ENCODE measurements around the gene IFITM2. TPM values are rescaled to one million over a fixed set of nuclear protein-coding genes. Genes with fewer than 3 reads are reported as not detected.
"Not testable (repeated sequence)": the region's sequence is repeated elsewhere in the genome, so short reads cannot be mapped to it uniquely, and the experiment has no call there.

IFITM2 gene
- total and polyA plus RNA-seq, 2 experiments from 2014 or later = 59.2 to 504 TPM

DNA sequence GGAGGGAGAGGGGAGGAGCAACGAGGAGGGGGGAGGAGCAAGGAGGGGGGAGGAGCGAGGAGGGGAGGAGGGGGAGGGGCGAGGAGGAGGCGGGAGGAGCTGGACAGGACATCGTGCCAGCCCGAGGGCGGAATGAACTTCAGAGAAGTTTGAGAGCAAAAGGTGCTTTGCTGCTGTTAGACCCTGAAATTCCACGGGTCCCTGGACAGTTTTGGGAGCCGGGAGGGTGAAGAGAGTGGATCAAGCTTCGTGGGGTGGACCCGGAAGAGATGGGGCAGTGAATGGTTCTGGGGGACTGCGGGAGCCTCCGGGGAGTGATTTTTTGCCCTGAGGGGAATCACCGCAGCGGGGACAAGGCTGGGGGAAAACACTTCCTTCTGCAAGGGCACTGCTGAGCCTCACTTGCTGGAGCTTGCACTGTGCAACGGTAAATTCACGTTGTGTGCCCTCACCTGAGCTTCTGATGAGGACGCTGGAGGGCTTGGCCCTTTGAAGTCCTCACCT lies 40.1 kb upstream of the IFITM2 start:
- no peak overlapping the region for H2AFZ ChIP-seq
- H3K4me3 ChIP-seq = no peak overlapping the region
- H3K36me3 ChIP-seq (replicated peaks; ENCODE audit: insufficient read depth, low read depth) = no peaks in the 10 kb centered on the region
- TF ChIP-seq EZH2phosphoT487 (IDR thresholded peaks at IDR 0.05; ENCODE audit: low read depth, severe bottlenecking, unreplicated experiment) = no peak
- TF ChIP-seq CTCF (IDR thresholded peaks at IDR 0.05; ENCODE audit: poor library complexity) = no peak
- TF ChIP-seq EZH2 (IDR thresholded peaks at IDR 0.05; ENCODE audit: borderline replicate concordance) = no peak
- no peaks in the 10 kb centered on the region for H3K9me2 ChIP-seq (replicated peaks; ENCODE audit: insufficient read depth)
- H3K9me3 ChIP-seq (ENCODE audit: low read depth) = no peaks in the 10 kb centered on the region
- peaks cover 7% of the 10 kb centered on the region for H3K4me1 ChIP-seq (ENCODE audit: insufficient read depth)
- no peak overlapping the region for H3K4me2 ChIP-seq
- 83% methylated on average over 8 of the region's 18 CpGs for WGBS (ENCODE audit: low lambda C conversion rate, missing lambda C conversion rate)
- H3K79me2 ChIP-seq = no peaks in the 10 kb centered on the region
- no peak overlapping the region for H3K27ac ChIP-seq
- no peak for DNase-seq (ENCODE audit: low spot score)
- H3K27me3 ChIP-seq = no peaks in the 10 kb centered on the region
- H4K20me1 ChIP-seq (ENCODE audit: insufficient read depth, poor library complexity, severe bottlenecking) = no peaks in the 10 kb centered on the region

DNA sequence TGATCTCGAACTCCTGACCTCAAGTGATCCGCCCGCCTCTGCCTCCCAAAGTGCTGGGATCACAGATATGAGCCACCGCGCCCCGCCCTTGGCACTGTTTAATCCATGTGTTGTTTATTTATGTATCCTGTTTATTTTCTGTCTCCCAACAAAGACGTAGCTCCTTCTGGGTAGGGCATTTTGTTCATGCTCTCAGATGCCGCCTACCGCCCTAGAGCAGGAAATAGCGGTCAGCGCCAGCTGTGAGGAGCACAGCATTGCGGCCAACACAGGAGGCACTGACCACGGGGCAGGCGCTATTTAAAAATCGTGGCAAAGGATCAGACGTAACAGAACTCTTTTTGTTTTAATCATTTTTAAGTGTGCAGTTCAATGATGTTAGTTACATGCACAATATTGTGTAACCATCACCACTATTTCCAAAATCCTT lies 38.9 kb upstream of the IFITM2 start:
- not testable (repeated sequence) for H3K36me3 ChIP-seq (replicated peaks; ENCODE audit: insufficient read depth, low read depth); H2AFZ ChIP-seq; H3K4me2 ChIP-seq; H3K79me2 ChIP-seq; H3K9me3 ChIP-seq (ENCODE audit: low read depth); H3K9me2 ChIP-seq (replicated peaks; ENCODE audit: insufficient read depth); H3K27ac ChIP-seq; H3K4me3 ChIP-seq; H4K20me1 ChIP-seq (ENCODE audit: insufficient read depth, poor library complexity, severe bottlenecking); H3K4me1 ChIP-seq (ENCODE audit: insufficient read depth); H3K27me3 ChIP-seq
- peak; percentile 3 for DNase-seq (ENCODE audit: low spot score)
- 82% methylated on average over 16 of the region's 16 CpGs for WGBS (ENCODE audit: low lambda C conversion rate, missing lambda C conversion rate)

- Histone ChIP-seq H3K27ac (no peak overlapping the region), H2AFZ (no peak overlapping the region), H3K9me2 (replicated peaks; ENCODE audit: insufficient read depth) (no peaks in the 10 kb centered on the region), H3K4me1 (ENCODE audit: insufficient read depth) (peaks cover 7% of the 10 kb centered on the region), H3K36me3 (replicated peaks; ENCODE audit: insufficient read depth, low read depth) (no peaks in the 10 kb centered on the region), H3K4me3 (no peak overlapping the region), H3K27me3 (no peaks in the 10 kb centered on the region), H3K4me2 (no peak overlapping the region), H3K79me2 (no peaks in the 10 kb centered on the region), H4K20me1 (ENCODE audit: insufficient read depth, poor library complexity, severe bottlenecking) (no peaks in the 10 kb centered on the region), H3K9me3 (ENCODE audit: low read depth) (no peaks in the 10 kb centered on the region)
- no peak for DNase-seq (ENCODE audit: low spot score)
- WGBS (ENCODE audit: low lambda C conversion rate, missing lambda C conversion rate) = 75% methylated on average over 21 of the region's 21 CpGs
- TF ChIP-seq EZH2phosphoT487 (IDR thresholded peaks at IDR 0.05; ENCODE audit: low read depth, severe bottlenecking, unreplicated experiment) (no peak), EZH2 (IDR thresholded peaks at IDR 0.05; ENCODE audit: borderline replicate concordance) (no peak), CTCF (IDR thresholded peaks at IDR 0.05; ENCODE audit: poor library complexity) (no peak)
These were observed 38.3 kb upstream of the IFITM2 start for GRCh38 chr11:269146-269890.

DNA sequence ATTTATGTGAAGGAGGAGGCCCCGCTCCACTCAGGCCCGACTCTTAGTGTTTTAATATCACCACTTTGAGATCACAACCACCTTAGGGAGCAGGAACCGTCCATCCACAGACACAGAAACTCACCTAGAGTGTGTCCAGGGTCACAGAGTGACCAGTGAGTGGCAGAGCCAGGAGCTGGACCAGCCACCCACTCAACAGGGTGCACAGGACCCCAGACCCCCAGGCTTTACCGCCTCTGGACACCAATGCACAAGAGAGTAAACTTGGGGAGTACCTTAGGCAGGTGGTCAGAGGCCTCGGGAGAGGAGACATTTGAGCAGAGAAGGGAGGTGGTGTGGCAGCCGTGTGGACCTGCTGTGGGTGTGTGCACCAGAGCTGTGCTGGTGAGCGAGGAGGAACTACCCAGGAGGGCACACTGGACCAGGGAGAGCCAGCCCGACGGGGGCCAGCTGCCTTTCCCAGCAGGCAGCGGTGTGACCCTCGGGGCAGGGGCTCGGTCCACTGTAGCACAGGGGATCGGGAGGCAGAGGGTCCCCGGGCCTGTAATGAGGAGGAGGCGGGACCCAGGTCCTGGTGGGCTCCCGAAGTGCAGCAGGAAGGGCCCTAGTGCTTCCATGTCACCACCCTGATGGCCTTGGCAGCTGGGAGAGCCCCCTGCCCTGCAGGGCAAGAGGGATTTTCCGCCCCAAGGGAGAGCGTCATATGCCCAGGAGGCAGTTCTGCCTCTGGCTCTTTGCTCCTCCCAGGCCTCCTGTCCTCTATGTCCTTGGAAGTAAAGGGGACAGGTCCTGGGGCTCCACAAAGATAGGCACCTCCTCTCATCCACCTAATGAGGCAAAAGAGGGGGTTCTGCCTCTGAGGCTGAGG lies 36.9 kb upstream of the IFITM2 start:
- peak; percentile 3 for DNase-seq (ENCODE audit: low spot score)
- WGBS (ENCODE audit: low lambda C conversion rate, missing lambda C conversion rate) = 83% methylated on average over 18 of the region's 18 CpGs
- no peaks in the 10 kb centered on the region for H4K20me1 ChIP-seq (ENCODE audit: insufficient read depth, poor library complexity, severe bottlenecking)
- no peak overlapping the region for H3K4me3 ChIP-seq
- H3K36me3 ChIP-seq (replicated peaks; ENCODE audit: insufficient read depth, low read depth) = no peaks in the 10 kb centered on the region
- H3K27ac ChIP-seq = peak overlapping the region; percentile 43
- no peak overlapping the region for H2AFZ ChIP-seq
- no peaks in the 10 kb centered on the region for H3K27me3 ChIP-seq
- H3K79me2 ChIP-seq = no peaks in the 10 kb centered on the region
- peaks cover 7% of the 10 kb centered on the region for H3K4me1 ChIP-seq (ENCODE audit: insufficient read depth)
- no peaks in the 10 kb centered on the region for H3K9me2 ChIP-seq (replicated peaks; ENCODE audit: insufficient read depth)
- TF ChIP-seq CTCF (IDR thresholded peaks at IDR 0.05; ENCODE audit: poor library complexity) (no peak), EZH2 (IDR thresholded peaks at IDR 0.05; ENCODE audit: borderline replicate concordance) (no peak), EZH2phosphoT487 (IDR thresholded peaks at IDR 0.05; ENCODE audit: low read depth, severe bottlenecking, unreplicated experiment) (no peak)
- no peak overlapping the region for H3K4me2 ChIP-seq
- H3K9me3 ChIP-seq (ENCODE audit: low read depth) = no peaks in the 10 kb centered on the region

Measured in hepatocyte (in vitro differentiated cells).